ENCODE data around the gene KLK15.

Gene KLK15

DNA sequence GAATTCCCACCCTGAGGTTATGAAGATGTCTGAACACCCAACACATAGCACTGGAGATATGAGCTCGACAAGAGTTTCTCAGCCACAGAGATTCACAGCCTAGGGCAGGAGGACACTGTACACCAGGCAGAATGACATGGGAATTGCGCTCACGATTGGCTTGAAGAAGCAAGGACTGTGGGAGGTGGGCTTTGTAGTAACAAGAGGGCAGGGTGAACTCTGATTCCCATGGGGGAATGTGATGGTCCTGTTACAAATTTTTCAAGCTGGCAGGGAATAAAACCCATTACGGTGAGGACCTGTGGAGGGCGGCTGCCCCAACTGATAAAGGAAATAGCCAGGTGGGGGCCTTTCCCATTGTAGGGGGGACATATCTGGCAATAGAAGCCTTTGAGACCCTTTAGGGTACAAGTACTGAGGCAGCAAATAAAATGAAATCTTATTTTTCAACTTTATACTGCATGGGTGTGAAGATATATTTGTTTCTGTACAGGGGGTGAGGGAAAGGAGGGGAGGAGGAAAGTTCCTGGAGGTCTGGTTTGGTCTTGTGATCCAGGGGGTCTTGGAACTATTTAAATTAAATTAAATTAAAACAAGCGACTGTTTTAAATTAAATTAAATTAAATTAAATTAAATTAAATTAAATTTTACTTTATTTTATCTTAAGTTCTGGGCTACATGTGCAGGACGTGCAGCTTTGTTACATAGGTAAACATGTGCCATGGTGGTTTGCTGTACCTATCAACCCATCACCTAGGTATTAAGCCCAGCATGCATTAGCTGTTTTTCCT lies 28.3 kb upstream of the KLK15 start:
- POLR2A ChIA-PET, result no interaction called here
- CTCF ChIA-PET, result interaction anchor here (1.1 kb wide), 1 partner anchor 44 kb away, joined by 3 read pairs; no protein-coding TSS in a partner anchor
- DNase-seq (ENCODE audit: extremely low spot score), result no peak
- TF ChIP-seq CTBP1 (IDR thresholded peaks at IDR 0.05; ENCODE audit: borderline replicate concordance) (no peak), LEF1 (IDR thresholded peaks at IDR 0.05; ENCODE audit: borderline replicate concordance) (no peak), HDGF (IDR thresholded peaks at IDR 0.05; ENCODE audit: borderline replicate concordance) (no peak), ELF4 (IDR thresholded peaks at IDR 0.05) (no peak), FOXA1 (IDR thresholded peaks at IDR 0.05) (no peak), FOXM1 (IDR thresholded peaks at IDR 0.05; ENCODE audit: borderline replicate concordance) (no peak), NFRKB (IDR thresholded peaks at IDR 0.05) (no peak), TARDBP (IDR thresholded peaks at IDR 0.05) (no peak), L3MBTL2 (conservative IDR thresholded peaks at IDR 0.05) (no peak), ZNF384 (IDR thresholded peaks at IDR 0.05) (no peak), ARNT (IDR thresholded peaks at IDR 0.05) (no peak), FOXK2 (IDR thresholded peaks at IDR 0.05) (no peak)
- TF ChIP-seq, protein P1, sequence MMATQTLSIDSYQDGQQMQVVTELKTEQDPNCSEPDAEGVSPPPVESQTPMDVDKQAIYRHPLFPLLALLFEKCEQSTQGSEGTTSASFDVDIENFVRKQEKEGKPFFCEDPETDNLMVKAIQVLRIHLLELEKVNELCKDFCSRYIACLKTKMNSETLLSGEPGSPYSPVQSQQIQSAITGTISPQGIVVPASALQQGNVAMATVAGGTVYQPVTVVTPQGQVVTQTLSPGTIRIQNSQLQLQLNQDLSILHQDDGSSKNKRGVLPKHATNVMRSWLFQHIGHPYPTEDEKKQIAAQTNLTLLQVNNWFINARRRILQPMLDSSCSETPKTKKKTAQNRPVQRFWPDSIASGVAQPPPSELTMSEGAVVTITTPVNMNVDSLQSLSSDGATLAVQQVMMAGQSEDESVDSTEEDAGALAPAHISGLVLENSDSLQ (IDR thresholded peaks at IDR 0.05), result no peak

DNA sequence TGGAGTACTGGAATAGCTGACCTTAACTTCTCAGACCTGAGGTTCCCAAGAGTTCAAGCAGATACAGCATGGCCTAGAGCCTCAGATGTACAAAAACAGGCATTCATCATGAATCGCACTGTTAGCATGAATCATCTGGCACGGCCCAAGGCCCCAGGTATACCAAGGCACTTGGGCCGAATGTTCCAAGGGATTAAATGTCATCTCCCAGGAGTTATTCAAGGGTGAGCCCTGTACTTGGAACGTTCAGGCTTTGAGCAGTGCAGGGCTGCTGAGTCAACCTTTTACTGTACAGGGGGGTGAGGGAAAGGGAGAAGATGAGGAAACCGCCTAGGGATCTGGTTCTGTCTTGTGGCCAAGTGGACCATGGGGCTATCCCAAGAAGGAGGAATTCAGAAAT lies 27.6 kb upstream of the KLK15 start:
- no peak for TF ChIP-seq FOXA1 (IDR thresholded peaks at IDR 0.05)
- no peak for TF ChIP-seq ARNT (IDR thresholded peaks at IDR 0.05)
- no peak for TF ChIP-seq CTBP1 (IDR thresholded peaks at IDR 0.05; ENCODE audit: borderline replicate concordance)
- TF ChIP-seq, protein P1 (IDR thresholded peaks at IDR 0.05), result no peak
- no peak for TF ChIP-seq LEF1 (IDR thresholded peaks at IDR 0.05; ENCODE audit: borderline replicate concordance)
- TF ChIP-seq HDGF (IDR thresholded peaks at IDR 0.05; ENCODE audit: borderline replicate concordance), result no peak
- no peak for TF ChIP-seq FOXK2 (IDR thresholded peaks at IDR 0.05)
- no peak for TF ChIP-seq BHLHE40 (IDR thresholded peaks at IDR 0.05; ENCODE audit: borderline replicate concordance)
- TF ChIP-seq SP1 (IDR thresholded peaks at IDR 0.05), result no peak
- no peak for TF ChIP-seq TARDBP (IDR thresholded peaks at IDR 0.05)
- TF ChIP-seq ZNF384 (IDR thresholded peaks at IDR 0.05), result no peak
- no peak for TF ChIP-seq ELF4 (IDR thresholded peaks at IDR 0.05)
- TF ChIP-seq FOXM1 (IDR thresholded peaks at IDR 0.05; ENCODE audit: borderline replicate concordance), result no peak
- no peak for TF ChIP-seq NFRKB (IDR thresholded peaks at IDR 0.05)
- TF ChIP-seq SUZ12 (IDR thresholded peaks at IDR 0.05), result no peak
- TF ChIP-seq L3MBTL2 (conservative IDR thresholded peaks at IDR 0.05), result no peak
- ChIA-PET POLR2A (no interaction called here), CTCF (interaction anchor here (1.1 kb wide), 1 partner anchor 45 kb away, joined by 3 read pairs; no protein-coding TSS in a partner anchor)
- no peak for DNase-seq (ENCODE audit: extremely low spot score)

DNA sequence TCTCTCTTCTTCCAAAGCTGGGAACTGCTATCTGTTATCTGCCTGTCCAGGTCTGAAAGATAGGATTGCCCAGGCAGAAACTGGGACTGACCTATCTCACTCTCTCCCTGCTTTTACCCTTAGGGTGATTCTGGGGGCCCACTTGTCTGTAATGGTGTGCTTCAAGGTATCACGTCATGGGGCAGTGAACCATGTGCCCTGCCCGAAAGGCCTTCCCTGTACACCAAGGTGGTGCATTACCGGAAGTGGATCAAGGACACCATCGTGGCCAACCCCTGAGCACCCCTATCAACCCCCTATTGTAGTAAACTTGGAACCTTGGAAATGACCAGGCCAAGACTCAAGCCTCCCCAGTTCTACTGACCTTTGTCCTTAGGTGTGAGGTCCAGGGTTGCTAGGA lies 26.5 kb upstream of the KLK15 start:
- TF ChIP-seq TARDBP (IDR thresholded peaks at IDR 0.05) (no peak), NFRKB (IDR thresholded peaks at IDR 0.05) (no peak), ELF4 (IDR thresholded peaks at IDR 0.05) (no peak), LEF1 (IDR thresholded peaks at IDR 0.05; ENCODE audit: borderline replicate concordance) (no peak), ZNF384 (IDR thresholded peaks at IDR 0.05) (no peak), CTBP1 (IDR thresholded peaks at IDR 0.05; ENCODE audit: borderline replicate concordance) (no peak), ARNT (IDR thresholded peaks at IDR 0.05) (no peak), BHLHE40 (IDR thresholded peaks at IDR 0.05; ENCODE audit: borderline replicate concordance) (no peak), FOXK2 (IDR thresholded peaks at IDR 0.05) (no peak), FOXA1 (IDR thresholded peaks at IDR 0.05) (no peak), L3MBTL2 (conservative IDR thresholded peaks at IDR 0.05) (no peak), HDGF (IDR thresholded peaks at IDR 0.05; ENCODE audit: borderline replicate concordance) (no peak), SUZ12 (IDR thresholded peaks at IDR 0.05) (no peak), FOXM1 (IDR thresholded peaks at IDR 0.05; ENCODE audit: borderline replicate concordance) (no peak)
- TF ChIP-seq, protein P1 (IDR thresholded peaks at IDR 0.05), result no peak
- CTCF ChIA-PET, result interaction anchor here (0.6 kb wide), 1 partner anchor 265 kb away, joined by 3 read pairs; no protein-coding TSS in a partner anchor
- no peak for DNase-seq (ENCODE audit: extremely low spot score)
- POLR2A ChIA-PET, result no interaction called here

DNA sequence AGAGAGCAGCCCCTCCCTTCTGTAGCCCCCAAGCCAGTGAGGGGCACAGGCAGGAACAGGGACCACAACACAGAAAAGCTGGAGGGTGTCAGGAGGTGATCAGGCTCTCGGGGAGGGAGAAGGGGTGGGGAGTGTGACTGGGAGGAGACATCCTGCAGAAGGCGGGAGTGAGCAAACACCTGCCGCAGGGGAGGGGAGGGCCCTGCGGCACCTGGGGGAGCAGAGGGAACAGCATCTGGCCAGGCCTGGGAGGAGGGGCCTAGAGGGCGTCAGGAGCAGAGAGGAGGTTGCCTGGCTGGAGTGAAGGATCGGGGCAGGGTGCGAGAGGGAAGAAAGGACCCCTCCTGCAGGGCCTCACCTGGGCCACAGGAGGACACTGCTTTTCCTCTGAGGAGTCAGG lies 25.5 kb upstream of the KLK15 start:
- ChIA-PET CTCF (no interaction called here), POLR2A (no interaction called here)
- TF ChIP-seq ZNF384 (IDR thresholded peaks at IDR 0.05), result no peak
- no peak for TF ChIP-seq CTBP1 (IDR thresholded peaks at IDR 0.05; ENCODE audit: borderline replicate concordance)
- no peak for TF ChIP-seq HDGF (IDR thresholded peaks at IDR 0.05; ENCODE audit: borderline replicate concordance)
- TF ChIP-seq SP1 (IDR thresholded peaks at IDR 0.05), result no peak
- TF ChIP-seq SUZ12 (IDR thresholded peaks at IDR 0.05), result no peak
- TF ChIP-seq FOXA1 (IDR thresholded peaks at IDR 0.05), result no peak
- TF ChIP-seq LEF1 (IDR thresholded peaks at IDR 0.05; ENCODE audit: borderline replicate concordance), result no peak
- no peak for TF ChIP-seq L3MBTL2 (conservative IDR thresholded peaks at IDR 0.05)
- no peak for TF ChIP-seq FOXK2 (IDR thresholded peaks at IDR 0.05)
- TF ChIP-seq NFRKB (IDR thresholded peaks at IDR 0.05), result no peak
- TF ChIP-seq, protein P1 (IDR thresholded peaks at IDR 0.05), result no peak
- TF ChIP-seq FOXM1 (IDR thresholded peaks at IDR 0.05; ENCODE audit: borderline replicate concordance), result no peak
- no peak for TF ChIP-seq ARNT (IDR thresholded peaks at IDR 0.05)
- no peak for TF ChIP-seq ELF4 (IDR thresholded peaks at IDR 0.05)
- no peak for DNase-seq (ENCODE audit: extremely low spot score)

DNA sequence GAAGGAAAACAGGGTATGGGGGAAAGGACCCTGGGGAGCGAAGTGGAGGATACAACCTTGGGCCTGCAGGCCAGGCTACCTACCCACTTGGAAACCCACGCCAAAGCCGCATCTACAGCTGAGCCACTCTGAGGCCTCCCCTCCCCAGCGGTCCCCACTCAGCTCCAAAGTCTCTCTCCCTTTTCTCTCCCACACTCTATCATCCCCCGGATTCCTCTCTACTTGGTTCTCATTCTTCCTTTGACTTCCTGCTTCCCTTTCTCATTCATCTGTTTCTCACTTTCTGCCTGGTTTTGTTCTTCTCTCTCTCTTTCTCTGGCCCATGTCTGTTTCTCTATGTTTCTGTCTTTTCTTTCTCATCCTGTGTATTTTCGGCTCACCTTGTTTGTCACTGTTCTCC lies 24.0 kb upstream of the KLK15 start:
- CTCF ChIA-PET, result no interaction called here
- DNase-seq (ENCODE audit: extremely low spot score), result no peak
- POLR2A ChIA-PET, result no interaction called here
- TF ChIP-seq BHLHE40 (IDR thresholded peaks at IDR 0.05; ENCODE audit: borderline replicate concordance) (no peak), CTBP1 (IDR thresholded peaks at IDR 0.05; ENCODE audit: borderline replicate concordance) (no peak), L3MBTL2 (conservative IDR thresholded peaks at IDR 0.05) (no peak), TARDBP (IDR thresholded peaks at IDR 0.05) (no peak), FOXM1 (IDR thresholded peaks at IDR 0.05; ENCODE audit: borderline replicate concordance) (no peak), ZNF384 (IDR thresholded peaks at IDR 0.05) (no peak), ELF4 (IDR thresholded peaks at IDR 0.05) (no peak), NFRKB (IDR thresholded peaks at IDR 0.05) (no peak), ARNT (IDR thresholded peaks at IDR 0.05) (no peak), LEF1 (IDR thresholded peaks at IDR 0.05; ENCODE audit: borderline replicate concordance) (no peak), SUZ12 (IDR thresholded peaks at IDR 0.05) (no peak), FOXK2 (IDR thresholded peaks at IDR 0.05) (no peak), FOXA1 (IDR thresholded peaks at IDR 0.05) (no peak), SP1 (IDR thresholded peaks at IDR 0.05) (no peak), HDGF (IDR thresholded peaks at IDR 0.05; ENCODE audit: borderline replicate concordance) (no peak)
- TF ChIP-seq, protein P1 (IDR thresholded peaks at IDR 0.05), result no peak

Data from HEK293T (cell line).